Right ventricle myocardium inferior (tissue), 1 donor: ENCODE data around the gene RPE. TPM values are rescaled to one million over a fixed set of nuclear protein-coding genes. Genes with fewer than 3 reads are reported as not detected.

ENCODE experiments used
- ATAC-seq: fragments of 200-7000 bp; cut with Tn5 transposase; one replicate; pipeline ENCODE4 v1.9.1; 2020; ENCODE audit warnings: mild to moderate bottlenecking, moderate library complexity
- DNase-seq: peaks from one replicate; pipeline ENCODE4 v3.0.0; 2021; ENCODE audit errors: missing footprints
- intact Hi-C: fragments of 100-400 bp; cut with DNase I; formaldehyde crosslinking; loops from one replicate; pipeline ENCODE4 v1.11.0; 2022
- long read RNA-seq: library from polyadenylated mRNA; unstranded; transcript quantifications from one replicate; pipeline ENCODE4 v2.0.0, GENCODE V29; 2021
- total RNA-seq: library from RNA; stranded (reverse); fragmentation: NEBNext Ultra II Directional; extraction: Animal tissue kit (Norgen Biotek cat#: 25700); gene quantifications from one replicate; pipeline ENCODE4 v1.2.1, GENCODE V29; 2021
- donor health status: DM: no; HTN: yes; CAD: no; lungs with severe emphysema.

Gene RPE
- total RNA-seq = 15.4 TPM
- long read RNA-seq, transcript RPE-202 (6 exons, 2,569 nt) = major isoform, 8 of 9 reads
- long read RNA-seq, partial matches to known transcripts = 0 of 9 reads
- long read RNA-seq, other reads (novel, unspliced or antisense) = 0 of 9 reads

DNA sequence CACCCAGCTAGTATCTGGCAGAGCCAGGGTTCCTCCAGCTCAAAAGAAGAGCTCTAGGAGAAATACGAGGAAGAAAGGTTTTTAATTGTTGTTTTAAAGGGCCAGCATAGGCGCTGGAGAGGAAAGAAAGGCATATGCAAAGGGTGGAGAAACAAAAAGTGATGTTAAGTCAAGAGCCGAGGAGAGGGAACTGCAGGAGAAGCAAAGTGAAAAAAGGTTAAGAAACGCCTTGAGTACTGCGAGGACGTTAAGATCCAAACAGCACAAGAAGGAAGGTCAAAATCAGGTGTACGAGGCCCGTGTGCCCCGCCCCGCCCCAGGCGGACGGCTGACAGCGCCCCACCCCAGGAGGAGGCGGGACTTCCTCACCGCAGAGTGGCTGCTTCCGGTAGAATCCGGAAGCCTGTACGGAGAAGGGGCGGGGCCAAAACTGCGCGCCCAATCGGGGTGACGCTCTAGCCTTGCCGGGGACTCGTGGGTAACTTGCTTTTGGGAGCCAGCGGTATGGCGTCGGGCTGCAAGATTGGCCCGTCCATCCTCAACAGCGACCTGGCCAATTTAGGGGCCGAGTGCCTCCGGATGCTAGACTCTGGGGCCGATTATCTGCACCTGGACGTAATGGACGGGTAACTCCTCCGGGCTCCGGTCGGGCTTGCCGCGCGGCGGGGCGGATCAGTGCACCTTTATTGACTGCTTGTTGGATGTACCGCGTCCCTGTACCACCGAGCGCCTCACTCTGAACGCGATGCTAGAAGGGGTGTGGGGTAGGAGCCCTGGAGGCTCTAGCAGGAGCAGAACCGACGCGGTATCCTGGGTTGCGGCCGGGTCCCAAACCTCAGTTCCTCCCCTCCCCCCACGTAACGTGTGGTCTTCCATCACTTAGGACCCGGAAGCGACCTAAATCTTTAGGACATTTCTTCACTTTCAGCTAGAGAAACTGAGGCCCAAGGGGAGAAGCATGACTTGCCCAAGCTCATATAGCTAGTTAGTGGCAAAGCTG, at the start of gene RPE:
RPE (plus strand) TSS at position 481 of the 1,000 bp plus-strand sequence; CDS start at position 505, 24 bp downstream.
- ATAC-seq = peak; percentile 100
- intact Hi-C loops = loop anchor here (1.0 kb wide), 1 partner anchor 168 kb away; no protein-coding TSS in a partner anchor
- DNase-seq = peak; percentile 98

DNA sequence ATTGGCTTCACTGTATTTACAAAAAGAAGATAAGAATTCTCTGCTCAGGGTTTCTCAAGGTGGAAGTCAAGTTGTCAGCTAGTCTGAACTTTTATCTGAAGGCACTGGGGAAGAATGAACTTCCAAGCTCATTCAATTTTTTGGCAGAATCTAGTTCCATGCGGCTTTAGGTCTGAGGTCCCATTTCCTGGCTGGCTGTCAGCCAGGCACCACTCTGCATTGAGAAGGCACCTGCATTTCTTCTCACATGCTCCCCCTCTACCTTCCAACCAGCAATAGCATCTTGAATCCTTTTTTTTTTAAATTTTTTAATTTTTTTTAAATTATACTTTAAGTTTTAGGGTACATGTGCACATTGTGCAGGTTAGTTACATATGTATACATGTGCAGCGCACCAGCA, 46.2 kb upstream of the RPE start:
- DNase-seq = no peak
- intact Hi-C loops = no loop called here
- no peak for ATAC-seq

DNA sequence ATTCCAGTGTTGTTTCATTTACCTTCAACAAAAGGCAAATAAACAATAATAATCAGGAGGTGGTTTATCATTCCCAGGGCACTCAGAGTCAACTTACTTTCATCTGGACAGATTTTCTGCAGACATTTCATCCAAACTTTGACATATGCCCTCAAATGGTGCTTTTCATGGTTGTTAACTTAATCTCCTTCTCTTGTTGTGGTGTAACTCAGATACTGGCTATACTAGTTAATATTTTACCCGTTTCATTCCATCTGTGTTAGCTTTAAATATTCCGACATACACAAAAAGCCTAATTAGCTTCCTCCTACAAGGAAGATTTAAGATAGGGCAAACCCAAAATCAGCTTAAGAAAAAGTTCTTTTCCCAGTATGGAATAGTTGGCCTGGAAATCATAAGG, 44.4 kb upstream of the RPE start:
- DNase-seq = no peak
- intact Hi-C loops = no loop called here
- no peak for ATAC-seq

DNA sequence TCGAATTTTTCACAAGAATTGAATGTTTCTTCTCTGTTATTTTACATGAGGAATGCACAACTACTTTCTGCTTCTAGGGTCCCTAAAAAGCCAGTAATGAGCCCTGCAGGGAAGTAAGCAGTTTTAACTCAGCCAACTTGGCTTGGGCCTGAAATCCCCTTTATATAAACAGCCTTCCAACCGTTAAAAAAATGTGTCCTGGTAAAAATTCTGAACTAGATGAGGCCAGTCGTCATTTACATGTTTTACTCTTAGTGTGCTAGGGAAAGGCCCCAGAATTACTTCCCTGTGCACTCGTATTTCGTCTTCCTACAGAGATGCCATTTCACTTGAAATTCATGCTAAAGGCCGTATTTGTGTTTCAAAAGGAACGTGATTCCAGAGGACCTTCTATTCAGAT, 42.4 kb upstream of the RPE start:
- intact Hi-C loops = loop anchor here (5.0 to 10.0 kb wide), 2 partner anchors 535 to 623 kb away; partner anchors contain the start of gene MAP2
- ATAC-seq (no peak), DNase-seq (no peak)

DNA sequence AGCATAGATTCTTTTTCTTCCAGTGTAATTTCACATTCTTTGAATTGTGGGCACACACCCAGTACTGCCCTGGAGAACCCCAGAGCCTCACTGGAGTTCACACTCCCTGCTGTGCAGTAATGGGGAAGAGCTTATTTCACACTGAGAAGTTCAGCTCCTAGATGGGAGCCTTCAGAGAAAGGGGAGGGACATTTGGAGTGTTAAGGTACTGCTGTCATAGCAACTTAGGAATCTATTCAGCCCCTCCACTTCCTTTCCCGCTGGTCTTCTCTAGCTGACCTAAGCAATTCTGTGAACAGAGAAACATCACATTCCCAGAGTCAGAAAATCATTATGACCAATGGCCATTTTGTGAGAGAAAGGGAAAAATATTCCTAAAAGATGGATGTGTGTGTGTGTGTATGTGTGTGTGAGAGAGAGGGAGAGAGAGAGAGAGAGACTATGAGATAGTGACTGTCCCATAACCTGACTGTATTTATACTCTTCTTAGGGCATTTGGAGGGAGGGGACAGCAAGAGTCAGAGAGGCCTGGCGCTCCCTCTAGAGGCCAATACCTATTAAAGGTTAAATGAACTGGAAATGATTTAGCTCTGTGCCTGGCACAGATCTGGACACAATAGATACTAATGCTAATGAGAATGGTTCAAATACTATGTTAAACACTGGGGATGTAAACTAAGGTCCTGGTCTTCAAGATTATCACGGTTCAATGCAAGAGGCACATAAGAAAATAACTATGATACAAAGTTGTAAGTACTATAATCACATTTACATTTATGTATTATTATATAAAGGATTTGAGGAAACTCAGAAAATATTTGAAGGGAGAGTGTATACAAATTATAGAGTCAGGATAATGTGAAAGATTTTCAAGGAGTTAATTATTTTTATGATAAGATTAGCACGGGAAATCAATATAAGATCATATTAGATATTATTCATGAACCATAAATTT, 41.5 kb upstream of the RPE start:
- DNase-seq = no peak
- ATAC-seq = peak; percentile 65
- intact Hi-C loops = loop anchor here (5.0 to 10.0 kb wide), 2 partner anchors 536 to 624 kb away; partner anchors contain the start of gene MAP2

DNA sequence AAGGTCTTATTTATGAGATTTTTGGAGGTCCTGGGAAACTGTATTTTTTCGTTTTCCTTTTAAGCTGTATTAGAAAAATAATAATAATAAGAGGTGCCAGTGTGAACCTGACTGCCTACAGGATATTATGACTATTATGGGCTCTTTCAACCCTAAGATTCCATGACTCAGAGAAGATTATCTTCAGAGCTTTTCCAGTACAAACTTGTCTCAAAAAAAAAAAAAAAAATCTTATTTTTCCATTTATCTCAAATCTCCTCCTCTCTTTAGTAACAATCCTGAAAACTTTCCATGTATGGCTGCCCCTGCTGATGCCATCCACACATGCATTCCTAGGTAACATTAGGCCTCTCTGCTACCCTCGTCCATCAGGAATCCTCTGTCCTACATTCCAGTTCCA, 36.7 kb upstream of the RPE start:
- intact Hi-C loops = loop anchor here (10.0 kb wide), 1 partner anchor 541 kb away; the partner anchor contains the start of gene MAP2

DNA sequence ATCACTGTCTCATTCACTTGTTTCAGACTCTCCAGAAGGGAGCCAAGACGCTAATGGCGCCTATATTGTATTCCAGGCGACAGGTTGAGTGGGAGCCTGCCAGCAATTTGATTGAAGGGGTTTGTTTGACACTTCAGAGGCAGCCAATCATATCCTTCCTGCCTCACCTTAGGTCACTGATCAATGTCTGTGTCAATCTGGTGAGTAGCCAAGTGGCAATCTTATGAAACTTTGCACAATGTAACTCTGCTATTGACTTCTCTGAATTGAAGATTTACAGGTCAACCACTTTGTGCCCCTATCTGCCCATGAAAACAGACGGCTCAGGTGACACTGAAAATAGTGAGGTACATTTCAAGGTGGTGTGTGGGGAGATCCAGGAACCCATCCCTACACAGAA, 32.7 kb upstream of the RPE start:
- no peak for DNase-seq
- intact Hi-C loops = loop anchor here (10.0 kb wide), 1 partner anchor 545 kb away; the partner anchor contains the start of gene MAP2
- ATAC-seq = no peak

More for the DNA sequence above, 36.7 kb upstream of the RPE start:
- DNase-seq (no peak), ATAC-seq (no peak)

DNA sequence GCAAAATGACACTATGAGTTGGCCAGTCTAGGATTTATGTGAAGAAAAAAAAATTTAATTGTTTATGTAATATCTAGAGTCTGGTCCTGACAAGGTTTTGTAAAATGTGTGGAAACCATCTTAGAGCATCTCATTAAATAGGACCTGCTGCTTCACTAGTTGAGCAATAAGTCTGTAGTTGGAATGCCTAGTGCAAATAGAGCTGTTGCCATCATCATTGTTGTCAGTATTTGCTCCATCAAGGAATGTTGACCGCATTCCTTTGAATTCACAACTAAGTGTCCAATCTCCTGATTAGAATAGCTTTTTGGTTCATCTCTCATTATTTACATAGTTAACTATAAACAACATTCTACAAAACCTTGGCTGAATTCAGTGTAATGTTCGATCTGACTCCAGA, 32.2 kb upstream of the RPE start:
- intact Hi-C loops = no loop called here
- no peak for ATAC-seq
- no peak for DNase-seq

DNA sequence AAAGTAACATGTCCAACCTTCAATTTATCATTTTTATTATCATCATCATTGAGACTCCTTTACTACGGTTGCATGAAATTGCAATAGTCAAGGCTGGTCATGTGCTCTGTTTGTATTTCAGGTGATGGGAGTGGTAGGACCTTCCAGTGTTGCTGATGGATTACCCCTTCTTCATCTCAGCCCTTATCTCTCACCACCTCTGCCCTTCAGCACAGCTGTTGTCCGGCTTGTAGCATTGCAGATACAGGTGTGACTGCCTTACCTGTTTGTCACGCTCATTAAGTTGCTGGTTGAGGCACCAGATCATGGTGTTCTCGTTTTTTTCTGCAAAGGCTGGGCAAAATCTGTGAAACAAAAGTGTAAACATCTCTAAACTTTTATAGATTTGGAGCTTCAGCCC, 31.7 kb upstream of the RPE start:
- intact Hi-C loops = no loop called here
- no peak for DNase-seq
- no peak for ATAC-seq

DNA sequence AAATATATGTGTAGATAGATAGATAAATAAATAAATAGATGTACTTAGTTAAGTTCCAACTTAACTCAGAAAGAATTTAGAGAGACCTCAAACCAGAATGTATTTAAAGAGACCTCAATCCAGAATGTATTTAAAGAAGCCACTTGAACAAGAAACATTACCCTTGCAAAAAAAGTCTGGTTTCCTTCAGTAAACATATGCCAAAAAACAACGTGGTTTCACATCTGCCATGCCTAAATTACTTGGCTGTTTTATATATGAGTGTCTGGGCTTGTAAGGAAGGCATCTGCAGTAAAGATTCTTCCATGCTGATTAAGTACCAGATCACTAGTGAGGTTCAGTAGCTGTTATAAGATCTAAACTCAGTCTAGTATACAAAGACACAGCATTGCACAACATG, 29.1 kb upstream of the RPE start:
- DNase-seq (no peak), ATAC-seq (no peak)
- intact Hi-C loops = no loop called here

DNA sequence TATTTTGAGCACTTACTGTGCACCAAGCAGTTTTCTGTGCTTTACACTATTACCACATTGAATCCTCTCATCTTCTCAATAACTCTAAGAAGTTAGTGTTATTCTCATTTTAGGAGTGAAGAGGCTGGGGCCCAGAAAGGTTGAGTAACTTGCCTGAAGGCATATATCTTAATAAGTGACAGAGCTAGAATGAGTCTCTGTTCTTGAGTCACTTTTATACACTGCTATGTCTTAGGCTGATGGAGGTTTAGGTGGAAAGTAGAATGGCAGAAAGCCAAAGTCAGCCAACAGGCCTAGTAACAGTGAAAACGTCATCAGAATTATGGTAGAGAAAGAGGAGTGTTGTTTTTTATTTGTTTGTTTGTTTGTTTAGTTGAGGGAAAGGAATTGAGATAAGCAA, 27.9 kb upstream of the RPE start:
- no peak for ATAC-seq
- DNase-seq = no peak
- intact Hi-C loops = no loop called here

DNA sequence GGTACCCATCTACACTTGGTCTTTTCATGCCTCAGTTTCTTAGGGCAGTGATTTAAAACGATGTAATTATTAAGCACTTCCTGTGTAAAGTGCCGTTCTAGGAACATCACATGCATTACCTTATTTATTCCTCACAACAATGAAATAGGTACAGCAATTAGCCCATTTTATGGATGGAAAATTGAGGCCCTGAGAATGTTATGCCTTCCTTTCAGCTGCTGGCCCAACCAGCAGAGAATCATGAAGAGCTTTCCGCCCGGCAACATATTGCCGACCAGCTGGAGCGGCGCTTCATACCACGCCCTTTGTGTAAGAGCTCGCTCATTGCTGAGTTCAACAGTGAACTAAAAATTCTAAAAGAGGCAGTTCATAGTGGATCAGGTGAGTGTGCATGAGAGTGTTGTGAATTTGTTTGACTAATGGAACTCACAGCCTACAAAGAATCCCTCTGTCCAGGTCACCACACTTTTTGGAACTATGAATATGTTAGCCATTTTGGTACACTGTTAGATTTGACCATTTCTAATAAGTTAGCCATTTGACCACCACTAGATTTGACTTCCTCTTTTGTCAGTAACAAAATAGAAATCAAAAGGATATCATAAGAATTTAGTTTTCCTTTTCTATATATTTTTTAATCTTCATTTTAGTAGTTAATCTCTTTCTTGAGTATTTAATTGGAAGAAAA, 25.6 kb upstream of the RPE start:
- intact Hi-C loops = loop anchor here (1.0 kb wide), 1 partner anchor 223 kb away; no protein-coding TSS in a partner anchor
- DNase-seq = no peak
- ATAC-seq = no peak

DNA sequence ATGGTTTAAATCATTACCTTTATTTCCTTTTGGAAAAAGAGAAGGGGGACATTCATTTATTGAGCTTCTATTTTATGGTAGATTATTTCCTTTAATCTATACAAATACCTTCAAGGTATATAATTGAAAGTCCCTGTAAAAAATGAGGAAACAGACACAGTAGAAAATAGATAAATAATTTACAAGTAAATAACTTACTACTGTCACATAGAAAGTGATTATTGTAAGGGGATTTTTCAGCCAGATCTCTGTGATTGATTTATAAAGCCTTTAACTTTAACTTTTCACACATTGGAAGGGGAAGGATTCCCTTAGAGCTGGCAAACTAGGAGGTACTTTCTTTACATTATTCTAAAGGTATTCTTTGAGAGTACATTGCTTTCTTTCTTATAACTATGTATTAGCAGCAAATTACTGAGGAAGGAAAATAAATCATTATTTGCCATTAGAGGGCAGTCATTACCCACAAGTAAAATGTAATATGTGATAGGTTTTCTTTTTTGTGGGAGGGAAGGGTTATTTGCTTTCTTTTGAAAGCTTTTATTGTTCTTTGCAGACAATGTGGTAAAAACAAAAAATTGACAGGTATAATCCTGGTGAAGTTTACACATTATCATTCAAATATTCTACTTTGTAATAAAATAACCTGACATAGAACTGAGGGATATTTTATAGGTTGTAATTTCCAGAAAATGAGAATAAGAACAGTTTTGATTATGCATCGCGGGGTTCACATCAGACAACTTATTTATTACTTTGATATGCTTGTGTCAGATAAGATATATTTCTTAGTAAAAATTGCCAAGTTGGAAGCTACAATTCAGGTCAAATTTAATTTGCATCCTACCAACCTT, 24.8 kb upstream of the RPE start:
- intact Hi-C loops = loop anchor here (1.0 kb wide), 1 partner anchor 223 kb away; no protein-coding TSS in a partner anchor
- no peak for DNase-seq
- ATAC-seq = no peak

DNA sequence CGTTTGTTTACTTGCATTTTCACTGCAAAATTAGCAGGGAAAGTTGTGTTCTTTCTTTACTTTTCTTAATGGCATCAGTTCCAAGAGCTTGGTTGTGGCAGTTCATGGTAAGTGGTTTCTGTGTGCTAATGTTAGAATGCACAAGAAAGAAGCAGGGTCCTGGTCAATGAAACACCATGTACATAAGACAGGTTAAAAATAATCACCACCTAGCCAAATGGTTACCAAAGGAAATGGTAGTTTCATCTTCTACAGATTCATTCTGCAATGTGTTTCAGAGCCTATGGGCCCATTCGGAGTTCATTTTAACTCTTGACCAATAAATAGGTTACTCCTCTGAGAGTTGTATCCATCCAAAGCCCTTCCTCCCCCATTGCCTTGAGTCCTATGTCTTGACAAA, 18.1 kb upstream of the RPE start:
- intact Hi-C loops = loop anchor here (10.0 kb wide), 1 partner anchor 91 kb away; no protein-coding TSS in a partner anchor
- DNase-seq = no peak
- ATAC-seq = no peak

DNA sequence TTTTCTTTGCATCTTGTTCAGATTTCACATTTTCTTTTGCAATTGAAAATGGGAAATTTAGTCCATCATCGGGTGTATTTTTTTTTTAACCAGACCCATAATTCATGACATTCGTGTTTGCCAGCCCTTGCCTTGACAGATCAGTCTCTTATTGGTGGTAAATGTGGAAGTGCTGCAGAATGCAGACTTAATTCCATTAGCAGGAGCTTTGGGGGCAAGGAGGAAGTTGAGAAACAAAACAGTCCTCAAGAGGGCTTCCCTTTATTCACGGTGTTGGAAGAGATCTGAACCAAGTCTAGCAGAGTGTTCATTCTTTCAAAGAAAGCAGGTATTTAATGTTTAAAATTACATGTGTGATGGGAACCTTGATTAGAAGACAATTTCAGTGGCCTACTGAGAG, 16.6 kb upstream of the RPE start:
- intact Hi-C loops = loop anchor here (10.0 kb wide), 1 partner anchor 89 kb away; no protein-coding TSS in a partner anchor
- DNase-seq (no peak), ATAC-seq (no peak)

DNA sequence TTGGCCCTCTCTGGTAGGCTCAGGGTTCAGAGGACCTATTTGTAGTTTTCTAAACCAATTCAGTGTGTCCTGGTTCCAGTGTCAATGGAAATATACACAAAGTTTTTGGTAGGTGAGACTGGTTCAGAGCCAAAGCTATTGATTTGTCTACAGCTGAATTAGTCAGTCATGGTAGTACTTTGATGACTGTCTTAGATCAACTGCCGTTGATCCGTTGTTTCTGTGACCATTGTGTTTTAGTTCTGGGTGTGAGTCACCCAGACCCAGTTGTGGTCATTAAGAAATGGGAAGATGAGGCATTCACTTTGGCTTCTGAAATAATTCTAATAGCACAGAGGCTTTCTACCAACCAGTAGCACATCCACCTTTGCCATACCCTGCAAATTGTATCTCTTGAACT, 16.0 kb upstream of the RPE start:
- intact Hi-C loops = loop anchor here (10.0 kb wide), 1 partner anchor 88 kb away; no protein-coding TSS in a partner anchor
- DNase-seq (no peak), ATAC-seq (no peak)

DNA sequence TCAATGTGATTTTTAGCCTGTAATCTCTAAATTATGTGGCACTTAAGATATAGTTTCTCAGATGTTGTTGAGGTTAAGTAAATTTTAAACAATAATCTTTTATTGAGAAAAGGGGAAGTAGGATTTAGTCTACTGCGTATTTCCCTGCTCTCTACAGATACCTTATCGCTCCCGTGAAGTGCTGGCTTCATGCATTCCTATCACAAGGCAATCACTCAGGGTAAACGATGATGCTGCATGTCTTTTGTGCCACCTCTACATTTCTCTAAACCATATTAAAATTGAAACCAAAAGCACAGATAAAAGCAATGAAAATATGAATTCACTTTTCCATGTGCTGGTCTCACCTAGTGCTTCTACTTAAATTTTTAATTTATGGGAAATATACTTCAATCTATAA, 14.4 kb upstream of the RPE start:
- intact Hi-C loops = loop anchor here (10.0 kb wide), 1 partner anchor 87 kb away; no protein-coding TSS in a partner anchor

More for the DNA sequence above, 14.4 kb upstream of the RPE start:
- DNase-seq (no peak), ATAC-seq (no peak)
